Activated CD8-positive, alpha-beta memory T cell treated with anti-CD3 and anti-CD28 coated beads for 24 hours (primary cell): ENCODE data around the gene SSR3.

Source experiments
- DNase-seq: peaks from one replicate; pipeline ENCODE4 v3.0.0-alpha.2; 2020

Gene SSR3

GRCh38 chr3:156535162-156535627 is 19.7 kb downstream of the SSR3 start:
- DNase-seq = no peak

GRCh38 chr3:156533205-156533604 is 21.7 kb downstream of the SSR3 start:
- no peak for DNase-seq

GRCh38 chr3:156532730-156533129 is 22.2 kb downstream of the SSR3 start:
- DNase-seq = no peak

DNA sequence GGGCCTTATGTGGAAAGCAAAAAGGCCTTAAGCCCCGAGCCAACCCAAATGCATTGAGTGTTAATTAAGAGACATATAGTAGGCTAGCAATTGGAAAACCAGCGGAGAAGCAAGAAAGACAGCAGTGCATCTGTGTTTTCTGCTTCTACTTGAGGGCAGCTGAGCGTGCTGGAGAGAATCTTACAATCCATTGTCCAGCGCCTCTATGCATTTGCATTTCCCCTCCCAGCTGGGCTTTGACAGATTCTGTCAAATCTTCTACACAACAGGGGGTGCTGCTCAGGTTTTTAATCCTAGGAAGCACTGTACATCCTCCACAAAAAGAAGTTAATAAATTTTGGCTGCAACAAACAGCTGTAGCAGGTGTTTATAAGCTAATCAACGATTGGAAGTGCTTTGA is 23.9 kb downstream of the SSR3 start:
- no peak for DNase-seq

- DNase-seq = no peak
Measured at GRCh38 chr3:156527060-156527459, 27.9 kb downstream of the SSR3 start.

DNA sequence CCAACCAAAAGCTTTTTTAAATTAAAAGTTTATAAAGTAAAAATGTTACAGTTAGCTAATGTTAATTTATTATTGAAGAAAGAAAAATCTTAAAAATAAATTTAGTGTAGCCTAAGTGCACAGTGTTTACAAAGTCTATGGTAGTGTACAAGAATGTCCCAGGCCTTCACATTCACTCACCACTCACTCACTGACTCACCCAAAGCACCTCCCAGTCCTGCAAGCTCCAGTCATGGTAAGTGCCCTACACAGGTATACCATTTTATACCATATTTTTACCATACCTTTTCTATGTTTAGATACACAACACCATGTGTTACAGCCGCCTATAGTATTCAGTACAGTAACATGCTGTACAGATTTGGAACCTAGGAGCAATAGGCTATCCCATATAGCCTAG is 29.1 kb downstream of the SSR3 start:
- DNase-seq = no peak

GRCh38 chr3:156522673-156523072 is 32.2 kb downstream of the SSR3 start:
- no peak for DNase-seq

DNA sequence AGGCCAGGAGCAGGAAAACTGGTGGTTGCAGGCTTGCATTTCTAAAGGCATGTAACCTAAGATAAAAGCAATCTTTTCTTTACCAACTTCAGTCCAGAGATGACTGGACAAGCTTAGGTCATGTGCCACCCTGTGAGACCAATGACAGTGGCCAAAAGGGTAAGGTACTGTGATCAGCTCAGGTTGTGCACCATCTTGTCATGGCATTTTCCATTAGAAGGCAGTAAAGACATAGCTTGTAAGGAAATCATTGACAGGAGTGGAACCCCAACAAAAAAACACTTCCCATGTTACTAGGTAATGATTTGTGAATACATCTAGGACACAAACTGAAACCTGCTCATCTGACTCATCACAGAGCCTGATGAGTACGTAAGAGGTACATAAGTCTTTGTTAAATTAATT is 35.2 kb downstream of the SSR3 start:
- DNase-seq = no peak

GRCh38 chr3:156518726-156519125 is 36.2 kb downstream of the SSR3 start:
- DNase-seq = no peak

- no peak for DNase-seq
Measured at GRCh38 chr3:156516961-156517360, 38.0 kb downstream of the SSR3 start.

DNA sequence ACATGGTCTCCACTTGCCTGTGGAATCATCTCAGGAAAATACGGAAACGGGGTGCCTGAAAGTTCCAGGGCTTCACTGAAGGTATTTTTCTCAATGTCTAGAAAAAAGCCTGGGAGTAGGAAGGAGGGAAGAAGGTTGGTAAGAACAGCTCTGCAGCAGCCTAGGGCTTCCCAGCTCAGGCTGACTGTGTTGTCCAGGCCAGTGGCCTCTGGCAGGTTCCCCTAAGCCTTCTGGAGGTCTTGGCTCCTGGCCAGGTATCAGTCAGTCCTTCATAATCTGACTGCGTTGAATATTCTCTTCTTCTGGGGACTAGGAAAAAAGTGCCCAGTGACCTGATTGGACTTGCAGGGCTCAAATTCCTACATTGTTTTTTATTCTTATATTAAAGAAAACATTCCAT is 38.6 kb downstream of the SSR3 start:
- no peak for DNase-seq

- DNase-seq = no peak
Measured at GRCh38 chr3:156513619-156514018, 41.3 kb downstream of the SSR3 start.

- no peak for DNase-seq
Measured at GRCh38 chr3:156511987-156512677, 42.8 kb downstream of the SSR3 start.

DNA sequence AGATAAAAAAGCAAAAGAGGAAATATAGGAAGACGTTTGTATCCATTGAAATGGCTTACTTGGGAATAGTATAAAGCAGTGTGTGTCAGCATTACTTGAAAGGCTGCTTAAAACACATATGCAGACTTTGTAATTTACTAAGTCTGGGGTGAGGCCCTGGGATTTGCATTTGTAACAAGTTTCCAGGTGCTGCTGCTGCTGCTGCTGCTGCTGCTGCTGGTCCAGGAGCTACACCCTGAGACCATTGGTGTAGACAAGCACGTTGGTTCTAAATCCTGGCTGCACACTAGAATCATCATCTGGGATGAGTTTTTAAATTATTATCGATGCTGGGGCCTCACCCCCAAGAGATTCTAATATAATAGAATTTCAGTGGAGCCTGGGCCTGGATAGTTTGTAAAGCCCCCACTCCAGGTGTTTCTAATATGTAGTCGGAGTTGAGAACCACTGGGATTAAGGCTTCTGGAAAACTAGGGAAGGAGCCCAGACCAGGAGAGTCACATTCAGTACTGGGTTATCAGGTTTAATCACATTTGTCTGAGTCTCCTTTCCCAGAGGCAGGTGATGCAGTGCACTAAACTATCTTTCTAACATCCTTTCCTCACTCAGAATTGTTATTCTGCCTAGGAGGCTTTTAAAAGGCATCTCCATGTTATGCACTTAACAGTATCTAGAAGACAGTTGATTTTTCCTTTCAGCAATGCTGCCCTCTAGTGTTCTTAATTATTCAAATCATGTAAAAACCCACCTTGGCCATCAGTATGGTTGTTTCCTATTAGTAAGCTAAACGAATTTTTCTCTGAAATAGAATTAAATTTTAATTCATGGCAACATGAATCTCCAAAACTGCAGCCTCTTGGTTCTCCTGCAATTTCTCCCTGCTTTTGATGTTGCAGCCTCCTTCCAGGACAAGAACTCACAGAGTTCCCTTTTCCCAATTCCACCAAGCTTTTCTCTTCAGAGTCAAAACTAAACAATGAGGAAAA is 45.4 kb downstream of the SSR3 start:
- no peak for DNase-seq

DNA sequence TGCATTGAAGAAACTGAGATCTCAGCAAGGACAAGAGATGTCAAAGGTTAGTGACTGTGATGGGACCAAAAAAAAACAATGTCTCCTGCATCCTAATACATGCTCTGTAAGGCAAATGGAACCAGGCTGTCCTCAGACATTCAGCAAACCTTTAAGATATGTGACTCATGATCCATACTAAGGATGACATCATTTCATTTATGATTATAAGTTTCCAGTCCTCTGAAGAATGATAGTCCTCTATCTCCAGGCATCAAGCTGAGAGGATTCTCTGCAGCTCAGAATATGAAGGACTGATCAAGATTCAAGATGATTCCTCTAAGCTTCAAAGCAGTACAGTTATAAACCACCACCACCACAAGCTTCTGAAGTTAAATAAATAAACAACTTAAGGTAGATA is 47.6 kb downstream of the SSR3 start:
- no peak for DNase-seq

DNA sequence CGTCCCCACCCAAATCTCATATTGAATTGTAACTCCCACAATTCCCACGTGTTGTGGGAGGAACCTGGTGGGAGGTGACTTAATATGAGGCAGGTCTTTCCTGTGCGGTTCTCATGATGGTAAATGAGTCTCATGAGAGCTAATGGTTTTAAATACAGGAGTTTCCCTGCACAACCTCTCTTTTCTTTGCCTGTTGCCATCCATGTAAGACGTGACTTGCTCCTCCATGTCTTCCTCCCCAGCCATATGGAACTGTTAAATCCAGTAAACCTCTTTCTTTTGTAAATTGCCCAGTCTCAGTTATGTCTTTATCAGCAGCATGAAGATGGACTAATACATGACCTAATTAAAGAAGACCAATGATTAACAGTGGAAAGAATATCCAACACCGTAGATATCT is 56.6 kb downstream of the SSR3 start:
- DNase-seq = no peak

DNA sequence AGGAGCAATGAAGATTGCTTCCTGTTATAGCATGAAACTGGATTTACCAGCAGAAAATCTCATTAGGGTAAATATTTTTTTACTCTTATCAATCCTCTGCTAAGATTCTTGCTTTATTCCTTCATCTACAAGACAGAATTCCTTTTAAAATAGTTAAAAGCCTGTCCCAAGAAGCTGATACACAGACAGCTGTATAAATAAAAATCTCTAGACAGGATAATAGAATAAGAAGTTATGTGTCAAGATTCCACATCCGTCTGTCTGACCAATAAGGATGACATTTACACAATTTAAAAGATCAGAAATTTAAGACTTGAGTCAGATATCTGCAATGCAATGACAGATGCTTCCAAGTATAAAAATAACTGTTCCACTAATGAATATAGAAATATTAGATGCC is 57.6 kb downstream of the SSR3 start:
- no peak for DNase-seq

DNA sequence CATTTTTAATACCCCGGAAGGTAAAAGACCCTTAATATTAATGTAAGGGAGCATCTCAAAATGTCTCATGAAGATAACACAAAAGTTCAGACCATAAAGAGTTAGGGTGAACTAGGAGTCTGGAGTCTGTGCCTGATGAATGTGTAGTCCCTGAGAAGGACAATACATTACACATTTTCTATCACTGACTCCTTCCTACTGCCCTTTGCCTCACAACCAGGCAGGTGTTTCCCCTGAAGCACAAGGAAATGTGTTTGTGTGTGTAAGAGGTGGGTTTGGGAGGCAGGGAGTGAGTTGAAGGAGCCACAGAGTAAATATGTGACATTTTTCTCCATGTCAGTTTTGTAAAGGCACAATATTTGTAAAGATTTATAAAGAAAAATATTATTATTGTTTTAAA is 59.1 kb downstream of the SSR3 start:
- no peak for DNase-seq

DNA sequence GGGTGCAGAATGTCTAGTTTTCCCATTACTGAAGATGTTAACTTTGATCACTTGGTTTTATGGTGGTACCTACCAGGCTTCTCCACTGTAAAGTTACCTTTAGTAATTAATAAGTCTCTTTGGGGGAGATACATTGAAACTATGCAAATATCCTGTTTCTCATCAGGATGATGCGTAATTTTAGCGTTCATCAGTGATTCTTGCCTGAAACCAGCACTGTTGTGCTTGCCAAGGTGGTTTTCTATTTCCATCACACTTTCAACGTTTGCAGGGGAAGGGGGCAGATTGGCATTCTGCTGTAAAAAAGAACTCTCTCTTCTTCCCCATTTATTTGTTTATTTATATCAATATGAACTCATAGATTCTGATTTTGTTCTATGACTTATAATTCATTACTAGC is 61.0 kb downstream of the SSR3 start:
- no peak for DNase-seq

DNA sequence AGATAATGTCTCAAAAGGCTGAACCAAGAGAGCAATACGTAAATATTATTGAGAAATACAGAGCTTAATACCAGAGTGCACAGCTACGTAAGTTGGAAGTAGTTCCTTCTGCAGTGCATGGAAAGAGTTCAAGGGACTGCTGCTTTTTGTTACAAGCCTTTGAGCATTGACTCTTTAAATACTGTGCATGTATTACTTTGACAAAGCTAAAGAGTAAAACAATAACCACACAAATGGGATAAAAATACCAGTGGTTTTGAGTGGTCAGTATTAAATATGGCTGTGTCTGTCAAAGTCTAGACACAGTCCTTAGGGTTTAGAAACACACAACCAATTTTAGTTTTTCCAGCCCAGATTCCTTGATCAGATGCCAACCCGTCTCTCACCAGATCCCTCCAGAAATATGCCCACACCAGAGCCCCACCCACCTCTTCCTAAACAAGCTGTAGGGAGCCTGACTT is 62.1 kb downstream of the SSR3 start:
- DNase-seq = no peak

- DNase-seq = no peak
Measured at GRCh38 chr3:156491192-156491591, 63.7 kb downstream of the SSR3 start.
